Adrenal gland (tissue), 5 donors: ENCODE results near the gene KIF2A.

ENCODE experiments used
- CTCF ChIP-seq, 6 experiments: fragments of 450-650 bp in 4 of 6; fragments of 200-600 bp in 2 of 6; sonication (generic) in 1 of 6; IDR thresholded peaks; 1 replicate in 5 of 6; 2 replicates in 1 of 6; pipeline versions ENCODE4 v1.5.1 to v1.8.0; 2016 to 2021; ENCODE audit warnings: antibody characterized with exemption in 6 of 6, mild to moderate bottlenecking in 2 of 6, moderate library complexity in 1 of 6
- POLR2A ChIP-seq, 2 donors: fragments of 450-650 bp; IDR thresholded peaks; one replicate each; pipeline ENCODE4 v1.6.1; 2017; ENCODE audit warnings: antibody characterized with exemption in 2 of 2, mild to moderate bottlenecking in 2 of 2, moderate library complexity in 1 of 2
- donor health status: DM: no; HTN: no; CAD: no.

GRCh38 chr5:62343428-62343827 lies 37.4 kb downstream of the KIF2A start:
- TF ChIP-seq CTCF (IDR thresholded peaks at IDR 0.05) = no peak
- no peak for TF ChIP-seq POLR2A (IDR thresholded peaks at IDR 0.05)
